ENCODE results near the gene KCNG2. TPM values are rescaled to one million over a fixed set of nuclear protein-coding genes. Genes with fewer than 3 reads are reported as not detected.

KCNG2 gene
- total RNA-seq, 4 donors from 2014 or later, result 0.27 TPM; not detected in 3

DNA sequence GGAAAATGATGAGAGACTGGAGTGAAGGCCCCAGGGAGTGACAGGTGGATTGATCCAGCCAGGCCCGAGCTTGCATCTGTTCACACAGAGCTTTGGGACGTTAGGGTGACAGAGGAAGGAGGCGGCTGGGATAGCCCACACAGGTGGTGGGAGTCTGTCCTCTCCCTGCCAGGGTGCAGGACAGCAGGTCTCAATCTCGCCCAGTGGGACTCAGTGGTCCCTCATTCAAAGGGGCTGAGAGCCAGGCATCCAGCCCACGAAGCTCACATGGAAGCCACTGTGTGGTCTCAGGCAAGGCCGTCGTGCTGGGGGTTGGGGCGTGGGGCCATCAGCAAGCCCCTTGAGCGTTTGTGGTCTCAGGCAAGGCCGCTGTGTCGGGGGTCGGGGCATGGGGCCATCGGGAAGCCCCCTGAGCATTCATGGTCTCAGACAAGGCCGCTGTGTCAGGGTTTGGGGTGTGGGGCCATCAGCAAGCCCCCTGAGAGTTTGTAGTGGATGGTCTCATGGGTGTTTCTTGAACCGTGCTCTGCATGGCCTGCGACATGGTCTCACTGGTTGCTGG, 8.3 kb downstream of the KCNG2 start:
- 75 to 90% methylated on average over 8 to 11 of the region's 16 CpGs for WGBS, 2 donors (ENCODE audit: low coverage in 1 of 2)
- Histone ChIP-seq H3K9me3 (peaks cover 0 to 11% (median 0%) of the 10 kb centered on the region in 3 donors), H3K4me1 (no peaks in the 10 kb centered on the region), H3K27ac (no peak overlapping the region), H3K36me3 (no peaks in the 10 kb centered on the region), H3K27me3 (peaks cover 28% of the 10 kb centered on the region), H3K4me3 (no peak overlapping the region)
- no peak for TF ChIP-seq POLR2A (IDR thresholded peaks at IDR 0.05)
- no peak for ATAC-seq

DNA sequence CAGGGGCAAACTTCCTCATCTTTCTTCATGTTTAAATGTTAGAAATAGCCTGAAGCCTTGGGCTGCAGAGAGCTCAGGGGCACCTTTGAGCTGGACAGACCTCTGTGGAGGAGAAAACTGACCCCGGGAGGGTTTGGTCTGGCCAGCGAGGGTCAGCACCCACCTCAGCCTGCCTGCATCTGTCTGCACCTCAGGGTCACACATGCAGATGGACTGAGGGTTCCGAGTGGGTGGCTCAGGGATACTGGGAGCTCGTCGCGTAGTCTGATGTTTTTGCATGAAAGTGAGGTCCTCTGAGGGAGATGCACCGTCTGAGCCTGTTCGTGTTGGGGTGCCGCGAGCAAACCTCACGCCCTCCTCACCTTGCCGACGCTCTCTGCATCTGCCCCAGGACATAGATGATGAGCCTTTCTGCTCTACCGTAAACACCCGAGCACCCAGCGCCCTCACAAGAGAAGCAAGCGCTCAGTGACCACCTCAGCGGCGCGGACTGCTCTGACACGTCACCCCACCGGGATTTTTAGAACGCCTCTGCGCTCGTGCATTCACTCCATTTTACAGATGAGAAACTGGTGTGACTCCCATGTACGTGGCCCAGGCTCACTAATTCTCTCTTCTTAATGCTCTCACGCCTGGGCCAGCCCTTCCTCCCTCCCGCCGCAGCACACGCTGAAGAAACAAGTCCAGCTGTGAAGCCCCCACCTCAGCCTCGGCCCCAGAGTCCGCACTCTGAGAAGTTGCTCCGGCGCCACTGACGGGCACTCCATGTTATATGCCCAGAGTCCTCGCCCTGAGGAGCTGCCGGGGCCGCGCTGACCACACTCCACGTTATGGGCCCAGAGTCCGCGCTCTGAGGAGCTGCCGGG, 9.5 kb downstream of the KCNG2 start:
- TF ChIP-seq POLR2AphosphoS5 (IDR thresholded peaks at IDR 0.05) (no peak), POLR2A (IDR thresholded peaks at IDR 0.05) (no peak), CTCF (IDR thresholded peaks at IDR 0.05) (no peak), EP300 (IDR thresholded peaks at IDR 0.05) (no peak)
- WGBS, 2 donors (ENCODE audit: low coverage in 1 of 2), result 90 to 93% methylated on average over 4 to 25 of the region's 43 CpGs
- Histone ChIP-seq H3K27me3 (peaks cover 20% of the 10 kb centered on the region), H3K9me3 (peaks cover 0 to 17% (median 0%) of the 10 kb centered on the region in 3 donors), H3K36me3 (no peaks in the 10 kb centered on the region), H3K4me3 (no peak overlapping the region), H3K27ac (no peak overlapping the region), H3K4me1 (no peaks in the 10 kb centered on the region)
- no peak for ATAC-seq

DNA sequence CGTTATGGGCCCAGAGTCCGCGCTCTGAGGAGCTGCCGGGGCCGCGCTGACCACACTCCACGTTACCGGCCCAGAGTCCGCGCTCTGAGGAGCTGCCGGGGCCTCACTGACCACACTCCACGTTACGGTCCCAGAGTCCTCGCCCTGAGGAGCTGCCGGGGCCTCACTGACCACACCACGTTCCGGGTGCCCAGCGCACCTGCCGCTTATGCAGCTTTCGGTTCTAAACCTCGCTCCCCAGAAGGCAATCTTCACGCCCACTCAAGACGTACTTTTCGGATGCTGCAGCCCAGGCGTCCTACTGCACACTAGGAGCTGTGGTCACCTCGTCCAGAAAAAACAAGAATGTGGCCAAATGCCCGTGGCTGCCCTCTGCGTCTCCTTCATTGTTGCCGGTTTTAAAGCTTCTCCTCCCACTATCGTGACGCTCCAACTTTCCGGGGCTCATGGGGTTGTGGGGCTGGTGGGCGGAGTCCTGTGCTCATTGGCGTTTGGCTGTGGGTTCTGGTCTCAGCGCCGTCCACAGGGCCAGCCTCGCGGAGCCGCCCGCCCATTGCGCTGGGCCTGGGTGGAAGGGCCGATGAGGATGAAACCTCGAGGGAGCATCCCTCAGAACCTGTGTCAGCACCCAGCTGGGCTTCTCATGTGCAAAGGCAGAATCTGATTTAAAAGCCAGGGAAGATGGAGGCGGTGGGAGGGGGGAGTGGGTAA, 11.9 kb downstream of the KCNG2 start:
- Histone ChIP-seq H3K4me3 (no peak overlapping the region), H3K27me3 (peaks cover 35% of the 10 kb centered on the region), H3K9me3 (peaks cover 0 to 17% (median 0%) of the 10 kb centered on the region in 3 donors), H3K36me3 (no peaks in the 10 kb centered on the region), H3K4me1 (no peaks in the 10 kb centered on the region), H3K27ac (no peak overlapping the region)
- ATAC-seq, result no peak
- TF ChIP-seq POLR2AphosphoS5 (IDR thresholded peaks at IDR 0.05) (no peak), CTCF (IDR thresholded peaks at IDR 0.05) (no peak), EP300 (IDR thresholded peaks at IDR 0.05) (no peak), POLR2A (IDR thresholded peaks at IDR 0.05) (no peak)
- WGBS, 2 donors (ENCODE audit: low coverage in 1 of 2), result 88 to 96% methylated on average over 11 to 13 of the region's 44 CpGs

GRCh38 chr18:79812052-79812451, 14.3 kb downstream of the KCNG2 start:
- peaks cover 0 to 17% (median 0%) of the 10 kb centered on the region in 3 donors for H3K9me3 ChIP-seq
- peaks cover 57% of the 10 kb centered on the region for H3K27me3 ChIP-seq
- no peaks in the 10 kb centered on the region for H3K36me3 ChIP-seq
- TF ChIP-seq CTCF (IDR thresholded peaks at IDR 0.05) (no peak), POLR2AphosphoS5 (IDR thresholded peaks at IDR 0.05) (no peak), POLR2A (IDR thresholded peaks at IDR 0.05) (no peak), EP300 (IDR thresholded peaks at IDR 0.05) (no peak)
- 66 to 79% methylated on average over 4 of the region's 4 CpGs for WGBS, 2 donors (ENCODE audit: low coverage in 1 of 2)
- no peaks in the 10 kb centered on the region for H3K4me1 ChIP-seq
- ATAC-seq, result no peak
- H3K4me3 ChIP-seq, result no peak overlapping the region
- H3K27ac ChIP-seq, result no peak overlapping the region

DNA sequence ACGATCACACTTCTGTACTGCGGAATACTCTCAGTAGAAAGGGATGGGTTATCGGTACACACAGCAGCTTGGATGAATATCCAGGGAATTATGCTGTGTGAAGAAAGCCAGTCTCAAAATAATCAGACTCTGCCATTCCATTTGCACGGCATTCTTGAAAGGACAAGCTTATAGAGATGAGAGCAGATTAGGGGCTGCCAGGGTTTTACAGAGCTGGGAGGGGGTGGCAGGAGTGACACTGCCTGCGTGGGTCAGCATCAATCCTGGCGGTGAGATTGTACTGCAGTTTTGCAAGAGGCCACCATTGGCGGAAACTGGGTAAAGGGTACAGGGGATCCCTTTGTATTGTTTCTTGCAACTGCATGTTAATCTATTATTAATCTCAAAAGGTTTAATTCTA, 16.6 kb downstream of the KCNG2 start:
- Histone ChIP-seq H3K9me3 (peaks cover 0 to 17% (median 0%) of the 10 kb centered on the region in 3 donors), H3K27ac (no peak overlapping the region), H3K27me3 (peaks cover 80% of the 10 kb centered on the region), H3K4me3 (no peak overlapping the region), H3K36me3 (no peaks in the 10 kb centered on the region), H3K4me1 (no peaks in the 10 kb centered on the region)
- no peak for ATAC-seq
- no peak for TF ChIP-seq EP300 (IDR thresholded peaks at IDR 0.05)
- WGBS, 2 donors (ENCODE audit: low coverage in 1 of 2), result 60 to 69% methylated on average over 6 to 7 of the region's 7 CpGs

Measured in gastroesophageal sphincter (tissue), 4 donors.